NCI-H510A treated with DMSO at 0.1 percent for 48 hours (cell line): ENCODE results near the gene SGIP1.
A peak's percentile ranks its signal among the peaks of the same experiment; 100 is the strongest.
"Not testable (repeated sequence)": the region's sequence is repeated elsewhere in the genome, so short reads cannot be mapped to it uniquely, and the experiment has no call there.

Experiments used
- DNase-seq: peaks from one replicate; lab custom pipeline; 2025; lab: John Stamatoyannopoulos, UW

SGIP1 gene

DNA sequence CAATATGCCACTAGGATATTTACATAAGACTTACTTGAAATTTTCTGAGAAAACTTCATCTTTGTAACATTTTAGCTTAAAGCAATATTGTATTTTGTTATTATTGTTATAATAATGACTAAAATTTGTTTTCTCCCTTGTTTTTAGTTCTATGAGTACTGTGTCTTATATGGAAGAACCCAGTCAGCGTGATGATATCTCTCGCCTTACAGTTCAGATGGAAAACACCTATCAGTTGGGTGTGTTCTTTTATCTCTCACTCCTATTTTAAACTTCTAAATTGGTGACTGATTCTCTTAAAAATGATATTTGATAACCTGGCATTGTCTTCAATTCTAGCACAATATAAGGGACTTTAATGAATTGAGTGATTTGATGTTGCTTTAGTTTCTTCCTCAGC is 236.3 kb downstream of the SGIP1 start:
- DNase-seq = no peak

GRCh38 chr1:66770694-66771093 is 236.7 kb downstream of the SGIP1 start:
- no peak for DNase-seq

GRCh38 chr1:66773227-66773626 is 239.3 kb downstream of the SGIP1 start:
- DNase-seq = no peak

DNA sequence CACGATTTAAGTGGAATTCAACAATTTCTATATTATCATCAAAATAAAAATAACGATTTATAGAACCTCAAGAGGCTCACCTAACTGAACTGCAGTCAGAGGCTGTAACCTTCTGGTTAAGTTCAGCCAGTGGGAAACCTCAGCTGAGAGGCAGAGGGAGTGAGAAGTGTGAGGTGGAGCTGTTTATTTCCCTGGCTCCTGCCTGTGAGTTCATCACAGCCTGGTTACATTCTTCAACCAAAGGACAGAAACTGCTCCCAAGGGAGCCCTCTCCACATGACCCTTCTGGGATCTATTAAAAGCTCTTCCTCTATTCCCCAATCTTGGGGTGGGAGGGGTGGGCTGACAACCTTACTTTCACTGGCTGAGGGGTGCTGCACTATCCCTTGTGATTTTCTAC is 240.5 kb downstream of the SGIP1 start:
- DNase-seq = no peak

DNA sequence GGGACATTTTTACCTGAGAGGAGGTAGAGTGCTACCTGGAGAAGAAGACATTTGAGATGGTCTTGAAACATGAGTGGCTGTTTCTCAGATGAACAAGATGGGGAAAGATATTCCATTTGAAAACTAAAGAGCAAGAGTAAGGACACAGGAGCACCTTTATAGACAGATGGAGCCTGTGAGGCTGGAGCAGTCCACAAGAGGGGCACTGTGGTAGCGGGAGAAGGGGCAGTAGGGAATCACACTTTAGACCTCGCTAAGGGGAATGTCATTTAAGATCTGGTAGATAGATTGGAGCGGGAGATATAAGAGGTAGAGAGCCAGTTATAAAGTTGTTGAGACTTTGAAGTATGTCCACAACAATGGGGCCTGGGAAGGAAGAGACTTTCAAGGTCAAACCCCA is 241.7 kb downstream of the SGIP1 start:
- no peak for DNase-seq

DNA sequence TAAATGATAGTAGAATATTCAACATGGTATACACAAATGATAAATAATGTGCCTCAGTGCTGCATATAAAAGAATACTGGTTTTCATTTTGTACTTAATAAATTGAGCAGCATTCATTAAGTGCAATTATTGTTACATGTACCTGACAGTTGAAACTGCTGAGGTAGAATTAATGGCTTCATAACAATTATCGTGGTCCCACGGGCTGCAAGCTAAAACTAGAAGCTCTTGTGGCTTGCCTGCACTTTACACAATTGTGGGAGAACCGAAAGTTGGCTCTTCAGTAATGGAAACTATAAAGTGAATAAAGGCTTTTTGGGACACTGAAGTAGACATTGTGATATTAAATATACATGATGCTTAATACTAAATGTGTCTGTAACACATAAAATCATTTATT is 243.9 kb downstream of the SGIP1 start:
- no peak for DNase-seq

- peak; percentile 27 for DNase-seq
Observed at GRCh38 chr1:66778266-66778665, 244.3 kb downstream of the SGIP1 start.

GRCh38 chr1:66778969-66779368 is 245.0 kb downstream of the SGIP1 start:
- no peak for DNase-seq

GRCh38 chr1:66779475-66780078 is 245.6 kb downstream of the SGIP1 start:
- DNase-seq = no peak

- DNase-seq = not testable (repeated sequence)
Observed at GRCh38 chr1:66785800-66786199, 251.8 kb downstream of the SGIP1 start.

DNA sequence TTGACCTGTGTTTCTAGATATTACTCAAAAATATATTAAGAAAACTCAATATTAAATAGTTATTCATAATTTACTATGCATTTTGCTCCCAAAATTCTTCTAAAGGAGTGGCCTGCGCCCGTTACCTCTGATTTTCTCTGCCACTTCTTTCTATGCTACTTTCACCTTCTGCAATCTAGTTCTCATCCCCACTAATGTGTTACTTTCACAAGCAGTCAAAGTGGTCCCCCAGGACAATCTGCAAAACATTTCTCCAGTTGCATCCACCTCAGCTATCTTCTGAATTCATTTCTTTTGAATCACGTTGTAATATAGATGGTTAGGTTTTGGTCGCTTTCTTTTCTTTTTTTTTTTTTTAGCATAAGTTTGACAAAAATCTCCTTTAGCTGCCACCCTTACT is 253.7 kb downstream of the SGIP1 start:
- no peak for DNase-seq

GRCh38 chr1:66788231-66788939 is 254.4 kb downstream of the SGIP1 start:
- DNase-seq = no peak

DNA sequence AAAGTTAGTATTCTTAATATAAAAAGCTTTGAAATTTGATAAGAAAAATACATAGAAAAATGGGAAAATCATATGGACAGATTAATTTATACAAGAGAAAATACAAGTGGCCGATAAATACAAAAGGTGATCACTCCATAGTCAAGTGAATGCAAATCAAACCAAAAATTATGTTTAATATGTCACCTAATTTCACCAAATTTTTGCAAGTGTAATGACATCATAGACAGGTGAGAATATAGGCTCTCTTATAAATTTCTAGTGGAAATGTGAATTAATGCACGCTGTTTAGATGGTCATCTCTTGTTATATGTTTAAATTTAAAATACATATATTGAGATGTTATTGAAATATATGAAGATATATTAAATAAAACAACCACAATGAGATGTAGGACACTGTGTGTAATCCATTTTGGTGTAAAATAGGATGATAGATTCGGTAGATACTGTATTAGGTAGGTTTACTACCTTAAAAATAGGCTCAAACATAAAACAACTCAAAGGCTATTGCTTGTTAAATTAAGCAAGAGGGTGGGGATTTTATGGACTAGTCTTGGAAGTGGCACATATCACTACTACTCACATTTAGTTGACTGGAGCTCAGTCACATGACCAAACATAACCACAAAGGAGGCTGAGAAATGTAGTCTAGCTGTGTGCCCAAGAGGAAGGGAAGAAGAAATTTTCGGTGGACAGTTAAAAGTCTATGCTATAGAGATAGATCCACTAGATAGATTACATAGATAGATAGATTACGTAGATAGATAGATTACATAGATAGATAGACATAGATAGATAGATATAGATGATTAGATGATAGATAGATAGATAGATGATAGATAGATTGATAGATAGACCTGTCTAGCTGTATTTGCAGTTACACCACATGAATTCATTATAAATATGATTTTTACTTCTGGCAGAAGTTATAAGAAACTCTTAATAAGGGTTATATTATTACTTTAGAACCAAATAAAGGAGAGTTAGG is 258.0 kb downstream of the SGIP1 start:
- no peak for DNase-seq

DNA sequence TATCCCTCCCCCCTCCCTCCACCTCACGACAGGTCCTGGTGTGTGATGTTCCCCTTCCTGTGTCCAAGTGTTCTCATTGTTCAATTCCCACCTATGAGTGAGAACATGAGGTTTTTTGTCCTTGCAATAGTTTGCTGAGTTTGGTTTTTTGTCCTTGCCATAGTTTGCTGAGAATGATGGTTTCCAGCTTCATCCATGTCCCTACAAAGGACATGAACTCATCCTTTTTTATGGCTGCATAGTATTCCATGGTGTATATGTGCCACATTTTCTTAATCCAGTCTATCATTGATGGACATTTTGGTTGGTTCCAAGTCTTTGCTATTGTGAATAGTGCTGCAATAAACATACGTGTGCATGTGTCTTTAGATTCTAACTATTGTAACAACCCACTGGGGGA is 261.9 kb downstream of the SGIP1 start:
- DNase-seq = not testable (repeated sequence)
